Transverse colon (tissue), 3 donors: ENCODE measurements around the gene RGS3.

Source experiments
- EP300 ChIP-seq: sonication (generic); formaldehyde crosslinking; IDR thresholded peaks from one replicate; pipeline ENCODE4 v1.6.1; 2017; ENCODE audit warnings: antibody characterized with exemption, low read depth
- POLR2A ChIP-seq: fragments of 450-650 bp; IDR thresholded peaks from one replicate; pipeline ENCODE4 v1.6.1; 2016; ENCODE audit warnings: antibody characterized with exemption, mild to moderate bottlenecking, moderate library complexity
- TF ChIP-seq, protein P1 (sequence below), 5 experiments: fragments of 200-600 bp in 3 of 5; fragments of 450-650 bp in 2 of 5; sonication (generic) in 3 of 5; IDR thresholded peaks; 1 replicate in 2 of 5; 2 replicates in 3 of 5; pipeline ENCODE4 v1.5.1; 2016 to 2017; ENCODE audit warnings: antibody characterized with exemption in 5 of 5, inconsistent platforms in 3 of 5, mild to moderate bottlenecking in 2 of 5, moderate library complexity in 1 of 5

- TF ChIP-seq, protein P1, sequence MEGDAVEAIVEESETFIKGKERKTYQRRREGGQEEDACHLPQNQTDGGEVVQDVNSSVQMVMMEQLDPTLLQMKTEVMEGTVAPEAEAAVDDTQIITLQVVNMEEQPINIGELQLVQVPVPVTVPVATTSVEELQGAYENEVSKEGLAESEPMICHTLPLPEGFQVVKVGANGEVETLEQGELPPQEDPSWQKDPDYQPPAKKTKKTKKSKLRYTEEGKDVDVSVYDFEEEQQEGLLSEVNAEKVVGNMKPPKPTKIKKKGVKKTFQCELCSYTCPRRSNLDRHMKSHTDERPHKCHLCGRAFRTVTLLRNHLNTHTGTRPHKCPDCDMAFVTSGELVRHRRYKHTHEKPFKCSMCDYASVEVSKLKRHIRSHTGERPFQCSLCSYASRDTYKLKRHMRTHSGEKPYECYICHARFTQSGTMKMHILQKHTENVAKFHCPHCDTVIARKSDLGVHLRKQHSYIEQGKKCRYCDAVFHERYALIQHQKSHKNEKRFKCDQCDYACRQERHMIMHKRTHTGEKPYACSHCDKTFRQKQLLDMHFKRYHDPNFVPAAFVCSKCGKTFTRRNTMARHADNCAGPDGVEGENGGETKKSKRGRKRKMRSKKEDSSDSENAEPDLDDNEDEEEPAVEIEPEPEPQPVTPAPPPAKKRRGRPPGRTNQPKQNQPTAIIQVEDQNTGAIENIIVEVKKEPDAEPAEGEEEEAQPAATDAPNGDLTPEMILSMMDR (IDR thresholded peaks at IDR 0.05): no peak
- TF ChIP-seq POLR2A: no peak
- no peak for TF ChIP-seq EP300
Measured at GRCh38 chr9:113513536-113513935, 50.0 kb downstream of the RGS3 start.
